Endothelial cell of umbilical vein (primary cell): ENCODE data around the gene CAPN15. TPM values are rescaled to one million over a fixed set of nuclear protein-coding genes. Genes with fewer than 3 reads are reported as not detected.

Experiments
- BruUV-seq: library from RNA; stranded (reverse); fragments of 400-500 nt; replicated peaks from 2 replicates; lab custom pipeline; 2021; lab: Mats Ljungman, UMichigan
- CTCF ChIA-PET: fragments of 300-600, 350-600 bp; sonication (Branson Sonifier 250); formaldehyde crosslinking; loops from one replicate; lab custom pipeline; 2021; ENCODE audit warnings: antibody characterized with exemption, inconsistent platforms; lab: Charles Lee
- POLR2A ChIA-PET: fragments of 300-600, 350-600 bp; sonication (Branson Sonifier 250); formaldehyde crosslinking; loops from one replicate; lab custom pipeline; 2021; ENCODE audit warnings: antibody characterized with exemption, inconsistent platforms; lab: Charles Lee
- DNase-seq: peaks from one replicate; pipeline ENCODE4 v3.0.0-alpha.2; 2011; ENCODE audit warnings: low read depth, low spot score
- FAIRE-seq: peaks from 2 replicates; lab custom pipeline; 2011; peaks lifted over from hg19 to GRCh38; lab: Jason Lieb, UNC
- H2AFZ ChIP-seq: 2 replicates; pipeline ENCODE4 v1.6.0; 2012; ENCODE audit warnings: low read depth, low read length, control low read depth, inconsistent platforms
- H3K27ac ChIP-seq: 2 replicates; pipeline ENCODE4 v1.5.1; 2011; ENCODE audit warnings: low read depth, mild to moderate bottlenecking, control low read depth, low read length, moderate library complexity; ENCODE audit not compliant: insufficient read depth
- H3K27me3 ChIP-seq, 2 experiments: 2 replicates each; pipeline versions ENCODE4 v1.6.0 to v1.6.1; 2011; ENCODE audit warnings: low read length in 2 of 2, mixed read lengths in 1 of 2; ENCODE audit not compliant: control insufficient read depth in 2 of 2, insufficient read depth in 2 of 2
- H3K36me3 ChIP-seq, 2 experiments: 2 replicates in 1 of 2; 3 replicates in 1 of 2; pipeline ENCODE4 v1.5.1; 2011; ENCODE audit warnings: low read length in 2 of 2, mild to moderate bottlenecking in 1 of 2, moderate library complexity in 1 of 2; ENCODE audit not compliant: control insufficient read depth in 2 of 2, insufficient read depth in 2 of 2; ENCODE audit errors: extremely low read depth in 1 of 2
- H3K4me1 ChIP-seq: 3 replicates; pipeline ENCODE4 v1.5.1; 2011; ENCODE audit warnings: mild to moderate bottlenecking, low read length; ENCODE audit not compliant: control insufficient read depth, insufficient read depth; ENCODE audit errors: extremely low read depth
- H3K4me2 ChIP-seq: 2 replicates; pipeline ENCODE4 v1.6.1; 2011; ENCODE audit warnings: low read length, control low read depth, mixed read lengths; ENCODE audit not compliant: insufficient read depth
- H3K4me3 ChIP-seq, 3 experiments: fragments of 200-600 bp in 1 of 3; sonication (generic), shearing (Covaris generic) in 1 of 3; replicated peaks in 1 of 3; 2 replicates each; pipeline ENCODE4 v1.5.1; 2011 to 2016; ENCODE audit warnings: control low read depth in 3 of 3, low read length in 3 of 3, mild to moderate bottlenecking in 2 of 3, inconsistent platforms in 1 of 3, low read depth in 1 of 3, moderate library complexity in 1 of 3; ENCODE audit not compliant: insufficient read depth in 1 of 3
- H3K79me2 ChIP-seq: 2 replicates; pipeline ENCODE4 v1.6.0; 2012; ENCODE audit warnings: low read length, inconsistent platforms; ENCODE audit not compliant: control insufficient read depth, insufficient read depth
- H3K9ac ChIP-seq: replicated peaks from 2 replicates; pipeline ENCODE3; 2011; ENCODE audit warnings: low read length, control low read depth; ENCODE audit not compliant: insufficient read depth; ENCODE audit errors: extremely low read depth
- H3K9me1 ChIP-seq: replicated peaks from 3 replicates; pipeline ENCODE4 v1.6.0; 2011; ENCODE audit warnings: mild to moderate bottlenecking, low read length; ENCODE audit not compliant: control insufficient read depth, insufficient read depth; ENCODE audit errors: extremely low read depth
- H3K9me3 ChIP-seq: replicated peaks from 2 replicates; pipeline ENCODE4 v1.5.1; 2012; ENCODE audit warnings: low read length, inconsistent platforms; ENCODE audit not compliant: control insufficient read depth, insufficient read depth
- H4K20me1 ChIP-seq: replicated peaks from 2 replicates; pipeline ENCODE3; 2011; ENCODE audit warnings: mild to moderate bottlenecking, low read length; ENCODE audit not compliant: control insufficient read depth, insufficient read depth; ENCODE audit errors: extremely low read depth
- FOS ChIP-seq: IDR thresholded peaks from 2 replicates; pipeline ENCODE4 v1.6.1; 2011; ENCODE audit warnings: mild to moderate bottlenecking, low read length, moderate library complexity, borderline replicate concordance; ENCODE audit not compliant: insufficient read depth
- JUN ChIP-seq: IDR thresholded peaks from 2 replicates; pipeline ENCODE4 v1.6.1; 2011; ENCODE audit warnings: borderline replicate concordance, low read depth; ENCODE audit not compliant: insufficient read length, insufficient read depth
- MYC ChIP-seq: IDR thresholded peaks from one replicate; pipeline ENCODE4 v1.6.1; 2011; ENCODE audit warnings: mild to moderate bottlenecking, low read depth, low read length
- dilution Hi-C: fragments of 300-500 bp; cut with MboI; formaldehyde crosslinking; loops from one replicate; pipeline ENCODE4 v1.15.0; 2019; ENCODE audit warnings: low sequenced_read_pairs; ENCODE audit not compliant: extremely low pct_ligation_motif_present
- intact Hi-C: fragments of 100-400 bp; cut with micrococcal nuclease; formaldehyde crosslinking; loops from one replicate; pipeline ENCODE4 v1.10.0; 2022
- polyA plus RNA-seq, 4 experiments: library from polyadenylated mRNA; depleted of rRNA in 3 of 4; stranded (reverse) in 3 of 4; unstranded in 1 of 4; fragments of >200 nt; gene quantifications; 2 replicates each; pipeline versions ENCODE4 v1.2.1 to v1.2.3, GENCODE V29; 2011 to 2012; ENCODE audit warnings: missing spikeins in 1 of 4
- total RNA-seq: library from RNA; stranded (reverse); gene quantifications from 2 replicates; pipeline ENCODE4 v1.2.3, GENCODE V29; 2021
- TF ChIP-seq, protein P1 (sequence below): IDR thresholded peaks from 2 replicates; pipeline ENCODE4 v1.6.1; 2011; ENCODE audit not compliant: insufficient read depth, insufficient read length

CAPN15 gene
- total and polyA plus RNA-seq, 2 donors (not counting 3 experiments of a cell fraction or from before 2014, with no cell fraction given) = 33.9 to 65.0 TPM

DNA sequence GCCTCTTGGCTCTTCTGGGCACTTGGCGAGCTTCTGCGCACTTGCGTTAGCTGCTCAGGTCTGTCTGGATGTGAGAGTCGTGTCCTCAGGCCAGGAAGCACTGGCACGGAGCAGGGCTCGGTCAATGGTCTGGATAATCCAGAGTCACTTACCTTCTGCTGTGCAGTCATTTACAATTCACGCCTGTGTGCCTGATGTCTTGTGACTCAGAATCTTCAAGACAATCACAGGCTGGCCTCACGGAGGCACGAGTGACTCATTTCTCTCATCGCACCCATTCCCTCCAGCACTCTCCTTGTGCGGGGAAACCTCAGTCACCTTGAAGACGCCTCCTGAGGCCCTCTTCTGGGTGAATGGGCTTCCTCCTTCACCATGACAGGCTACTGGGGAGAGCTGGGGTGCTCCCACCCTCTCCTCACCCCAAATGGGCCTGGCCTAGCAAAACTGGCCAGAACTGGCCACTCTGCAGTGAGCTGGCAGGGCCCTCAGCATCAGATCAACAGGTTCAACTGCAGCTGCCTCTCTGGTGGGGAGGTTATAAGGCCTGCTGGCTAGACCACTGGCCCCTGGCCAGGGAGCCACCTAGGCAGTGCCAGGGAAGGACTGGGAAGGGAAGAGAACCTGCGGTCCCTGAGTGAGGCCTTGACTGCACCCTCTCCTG lies 1.9 kb upstream of the CAPN15 start:
- Histone ChIP-seq H3K9ac (peak overlapping the region; percentile 12), H3K9me3 (no peaks in the 10 kb centered on the region), H3K79me2 (peaks cover 39% of the 10 kb centered on the region), H3K27ac (peak overlapping the region; percentile 90), H4K20me1 (no peaks in the 10 kb centered on the region), H3K4me2 (peak overlapping the region; percentile 73), H3K9me1 (no peaks in the 10 kb centered on the region), H3K36me3 (peaks cover under 1 to 7% of the 10 kb centered on the region in 2 experiments), H3K4me1 (peaks cover 35% of the 10 kb centered on the region), H2AFZ (no peak overlapping the region), H3K4me3 (peak overlapping the region in 2 of 3 experiments; percentile 53 to 81), H3K27me3 (no peaks in the 10 kb centered on the region)
- BruUV-seq = no TSS peak
- FAIRE-seq = peak; percentile 98
- CTCF ChIA-PET = interaction anchor here (0.8 to 1.2 kb wide), 2 partner anchors 28 to 135 kb away, joined by 3 read pairs; no protein-coding TSS in a partner anchor
- DNase-seq = peak; percentile 71
- intact Hi-C loops (loop anchor here (2.0 to 5.0 kb wide), 2 partner anchors 42 to 129 kb away; partner anchors contain the start of genes NHLRC4, NME4 and PIGQ), dilution Hi-C loops (no loop called here)
- TF ChIP-seq FOS (peak; percentile 87), JUN (peak; percentile 78), MYC (no peak)
- TF ChIP-seq, protein P1, sequence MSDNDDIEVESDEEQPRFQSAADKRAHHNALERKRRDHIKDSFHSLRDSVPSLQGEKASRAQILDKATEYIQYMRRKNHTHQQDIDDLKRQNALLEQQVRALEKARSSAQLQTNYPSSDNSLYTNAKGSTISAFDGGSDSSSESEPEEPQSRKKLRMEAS = peak; percentile 12
- POLR2A ChIA-PET = no interaction called here
